GM12892 (cell line): ENCODE results near the gene RBFOX1.

ENCODE experiments used
- POLR2A ChIP-seq: IDR thresholded peaks from 2 replicates; pipeline ENCODE4 v1.6.1; 2011; ENCODE audit warnings: low read depth, low read length, control low read depth
- POLR2AphosphoS5 ChIP-seq: IDR thresholded peaks from 2 replicates; pipeline ENCODE4 v1.6.1; 2011; ENCODE audit warnings: low read depth, low read length, control low read depth

- TF ChIP-seq POLR2A: no peak
- TF ChIP-seq POLR2AphosphoS5: no peak
Measured at GRCh38 chr16:7612671-7613070, 280.0 kb downstream of the RBFOX1 start.
